CD4-positive, alpha-beta T cell treated with Interleukin-1 beta for 1 hour (primary cell): ENCODE data around the gene ARFGEF2.
A peak's percentile ranks its signal among the peaks of the same experiment; 100 is the strongest.
"Not testable (repeated sequence)": the region's sequence is repeated elsewhere in the genome, so short reads cannot be mapped to it uniquely, and the experiment has no call there.

ENCODE experiments used
- DNase-seq, 2 donors: peaks; one replicate each; pipeline ENCODE4 v3.0.0-alpha.2; 2020 to 2022

Gene ARFGEF2

DNA sequence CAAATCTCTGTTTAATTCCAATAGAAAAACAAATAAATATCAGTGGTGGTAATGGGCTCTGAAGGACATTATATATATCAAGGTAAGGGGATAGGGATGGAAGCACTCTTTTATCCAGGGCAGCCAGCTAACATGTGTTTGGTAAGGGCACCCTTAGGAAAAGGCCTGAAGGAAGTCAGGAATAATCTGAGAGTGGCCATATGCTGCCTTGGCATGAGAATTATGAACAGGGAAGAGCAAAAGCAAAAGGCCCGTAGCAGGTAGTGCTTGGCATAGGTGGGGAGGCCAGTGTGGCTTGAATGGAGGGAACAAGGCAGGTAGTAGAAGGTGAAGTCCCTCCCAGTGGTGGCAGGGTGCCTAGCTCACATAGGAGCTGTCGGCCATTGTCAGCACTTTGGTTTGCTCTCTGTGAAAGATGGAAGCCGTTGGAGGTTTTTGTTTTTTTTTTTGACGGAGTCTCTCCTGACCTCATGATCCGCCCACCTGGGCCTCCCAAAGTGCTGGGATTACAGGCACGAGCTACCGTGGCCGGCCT, 85.0 kb downstream of the ARFGEF2 start:
- DNase-seq, result no peak

- no peak for DNase-seq
These were observed 88.6 kb downstream of the ARFGEF2 start for GRCh38 chr20:49009899-49010631.

DNA sequence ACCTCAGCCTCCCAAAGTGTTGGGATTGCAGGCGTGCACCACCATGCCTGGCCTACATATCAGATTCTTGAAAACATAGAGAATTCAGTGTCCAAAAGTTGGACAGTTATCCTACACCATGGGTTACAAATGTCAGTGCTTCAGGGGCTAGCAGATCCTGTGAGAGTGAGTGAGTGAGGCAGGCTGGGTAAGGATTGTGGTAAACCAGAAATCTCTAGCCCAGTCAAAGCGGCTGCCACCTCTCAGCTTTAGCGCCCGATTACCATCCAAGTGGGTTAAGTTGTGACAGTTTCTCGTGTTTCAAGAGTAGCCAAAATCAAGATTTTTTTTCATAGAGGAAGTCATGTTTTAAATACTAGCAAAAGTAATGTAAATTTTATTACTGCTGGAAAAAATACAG, 102.7 kb downstream of the ARFGEF2 start:
- no peak for DNase-seq

- DNase-seq, result not testable (repeated sequence)
These were observed 106.7 kb downstream of the ARFGEF2 start for GRCh38 chr20:49028177-49028576.

GRCh38 chr20:49028684-49029083, 107.2 kb downstream of the ARFGEF2 start:
- no peak for DNase-seq

GRCh38 chr20:49029203-49029602, 107.7 kb downstream of the ARFGEF2 start:
- no peak for DNase-seq

DNA sequence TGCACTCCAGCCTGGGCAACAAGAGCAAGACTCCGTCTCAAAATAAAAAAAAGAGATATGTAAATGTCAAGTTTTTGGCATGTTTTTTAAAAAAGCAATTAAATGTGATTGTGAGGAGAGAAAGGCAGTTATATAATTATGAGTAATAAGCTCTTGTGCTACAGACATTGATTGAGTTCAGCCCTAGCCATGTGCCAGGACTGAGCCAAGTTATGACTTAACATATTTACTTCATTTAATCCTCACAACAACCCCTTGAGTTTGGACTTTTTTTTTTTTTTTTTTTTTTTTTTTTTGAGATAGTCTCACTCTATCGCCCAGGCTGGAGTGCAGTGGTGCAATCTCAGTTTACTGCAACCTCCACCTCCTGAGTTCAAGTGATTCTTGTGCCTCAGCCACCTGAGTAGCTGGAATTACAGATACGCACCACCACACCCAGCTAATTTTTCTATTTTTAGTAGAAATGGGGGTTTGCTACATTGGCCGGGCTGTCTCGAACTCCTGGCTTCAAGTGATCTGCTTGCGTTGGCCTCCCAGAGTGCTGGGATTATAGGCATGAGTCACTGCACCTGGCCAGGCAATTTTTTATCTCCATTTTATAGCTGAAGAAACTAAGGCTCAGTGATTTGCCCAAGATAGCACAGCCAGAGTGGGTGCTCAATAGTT, 109.6 kb downstream of the ARFGEF2 start:
- DNase-seq, result no peak

GRCh38 chr20:49032455-49032854, 110.9 kb downstream of the ARFGEF2 start:
- no peak for DNase-seq

- DNase-seq, result no peak
These were observed 112.7 kb downstream of the ARFGEF2 start for GRCh38 chr20:49034070-49034732.

- DNase-seq, result peak; percentile 15 to 39
These were observed 116.5 kb downstream of the ARFGEF2 start for GRCh38 chr20:49037962-49038387.

DNA sequence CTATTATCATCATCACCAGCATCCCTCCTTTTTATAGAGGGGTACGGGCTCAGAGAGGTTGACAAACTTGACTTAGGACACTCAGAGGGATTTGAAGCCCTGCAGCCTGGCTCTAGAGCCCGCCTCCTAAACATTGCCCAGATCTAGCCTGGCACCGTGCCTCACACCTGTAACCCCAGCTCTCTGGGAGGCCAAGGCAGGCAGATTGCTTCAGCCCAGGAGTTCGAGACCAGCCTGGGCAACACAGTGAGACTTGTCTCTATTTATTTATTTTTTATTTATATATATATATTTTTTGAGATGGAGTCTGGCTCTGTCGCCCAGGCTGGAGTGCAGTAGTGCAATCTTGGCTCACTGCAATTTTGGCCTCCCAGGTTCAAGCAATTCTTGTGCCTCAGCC, 118.3 kb downstream of the ARFGEF2 start:
- DNase-seq, result no peak

- DNase-seq, result no peak
These were observed 121.5 kb downstream of the ARFGEF2 start for GRCh38 chr20:49043000-49043399.

- peak in 1 of 2 donors; percentile 29 for DNase-seq
These were observed 124.1 kb downstream of the ARFGEF2 start for GRCh38 chr20:49045440-49046086.

DNA sequence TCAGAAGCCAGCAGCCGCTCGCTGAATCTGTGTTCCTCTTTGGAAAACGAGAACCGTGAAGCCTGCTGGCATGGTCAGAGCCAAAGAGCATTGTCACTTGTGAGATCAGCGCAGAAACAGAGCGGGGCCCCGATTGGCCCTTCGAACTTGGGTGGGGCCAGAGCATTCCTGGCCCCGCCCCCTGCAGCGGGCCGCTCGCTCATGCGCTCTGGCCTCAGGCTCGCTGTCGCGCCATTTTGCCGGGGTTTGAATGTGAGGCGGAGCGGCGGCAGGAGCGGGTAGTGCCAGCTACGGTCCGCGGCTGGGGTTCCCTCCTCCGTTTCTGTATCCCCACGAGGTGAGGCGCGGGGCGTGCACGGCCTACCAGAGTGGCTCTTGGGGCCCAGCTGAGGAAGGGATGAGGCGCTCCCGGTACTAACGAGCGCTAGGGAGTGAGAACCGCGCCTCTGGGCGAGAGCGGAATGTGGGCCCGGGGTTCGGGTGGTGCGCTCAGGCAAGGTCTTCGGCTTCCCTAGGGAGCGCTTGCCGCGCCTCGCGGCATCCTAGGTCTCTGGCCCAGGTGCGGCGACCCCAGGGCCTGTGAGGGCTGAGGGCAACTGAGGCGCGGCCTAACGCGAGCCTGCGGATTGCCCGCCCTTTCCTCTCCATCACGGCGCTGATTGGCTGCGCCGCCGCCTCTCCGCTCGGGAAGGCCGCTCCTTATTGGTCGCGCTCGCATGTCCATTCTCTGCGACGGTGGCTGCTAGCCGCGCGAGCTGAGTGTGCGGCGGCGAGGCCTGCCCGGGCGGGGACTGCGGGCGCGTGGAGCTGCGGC, 124.8 kb downstream of the ARFGEF2 start, which contains the start of gene CSE1L:
CSE1L (plus strand) TSS at position 226 of the 814 bp plus-strand sequence. CDS start 12,152 bp downstream, outside the sequence.
- peak; percentile 93 to 95 for DNase-seq

DNA sequence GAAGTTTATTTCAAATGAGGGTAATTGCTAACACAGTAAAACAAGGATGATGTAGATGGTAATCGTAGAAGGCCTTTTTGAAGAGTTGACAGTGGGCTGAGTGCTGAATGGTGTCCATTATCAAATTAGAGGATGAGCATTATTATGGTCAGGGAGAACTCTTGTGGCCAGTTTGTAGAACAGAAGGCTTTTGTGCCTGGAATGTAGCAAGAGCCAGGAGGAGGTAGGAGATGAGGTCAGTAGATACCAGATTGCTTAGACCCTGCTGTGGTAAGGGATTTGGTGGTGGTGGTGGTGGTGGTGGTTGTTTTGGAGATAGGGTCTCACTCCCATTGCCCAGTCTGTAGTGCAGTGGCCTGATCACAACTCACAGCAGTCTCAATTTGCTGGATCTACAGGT, 130.8 kb downstream of the ARFGEF2 start:
- no peak for DNase-seq

- DNase-seq, result no peak
These were observed 132.6 kb downstream of the ARFGEF2 start for GRCh38 chr20:49054056-49054643.

DNA sequence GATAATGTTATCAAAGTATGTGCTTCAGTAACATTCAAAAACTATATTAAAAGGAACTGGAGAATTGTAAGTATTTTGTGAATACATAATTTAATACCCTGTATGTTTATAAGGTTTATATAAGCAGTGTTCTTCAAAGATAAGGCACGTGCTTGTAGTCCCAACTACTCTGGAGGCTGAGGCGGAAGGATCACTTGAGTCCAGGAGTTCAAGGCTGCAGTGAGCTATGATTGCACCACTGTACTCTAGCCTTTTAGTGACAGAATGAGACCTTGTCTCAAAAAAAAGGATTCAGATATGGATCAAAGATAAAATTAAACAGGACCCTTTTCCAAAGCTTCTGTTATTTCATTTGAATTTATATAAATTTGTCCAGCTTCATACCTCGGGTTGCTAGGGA, 141.8 kb downstream of the ARFGEF2 start:
- DNase-seq, result no peak

- no peak for DNase-seq
These were observed 153.0 kb downstream of the ARFGEF2 start for GRCh38 chr20:49074521-49074920.

GRCh38 chr20:49078310-49078709, 156.8 kb downstream of the ARFGEF2 start:
- no peak for DNase-seq

DNA sequence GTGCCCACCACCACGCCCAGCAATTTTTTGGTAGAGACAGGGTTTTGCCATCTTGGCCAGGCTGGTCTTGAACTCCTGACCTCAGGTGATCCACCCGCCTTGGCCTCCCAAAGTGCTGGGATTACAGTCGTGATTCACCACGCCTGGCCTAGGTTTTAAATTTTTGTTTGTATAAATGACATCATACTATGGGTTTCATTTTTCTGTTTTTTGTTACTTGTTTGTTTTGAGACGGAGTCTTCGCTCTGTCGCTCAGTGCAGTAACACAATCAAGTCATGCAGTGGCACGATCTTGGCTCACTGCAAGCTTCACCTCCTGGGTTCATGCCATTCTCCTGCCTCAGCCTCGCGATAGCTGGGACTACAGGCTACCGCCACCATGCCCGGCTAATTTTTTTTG, 160.8 kb downstream of the ARFGEF2 start:
- not testable (repeated sequence) for DNase-seq
